Bronchial epithelial cell (primary cell): ENCODE results near the gene TMPRSS3. TPM values are rescaled to one million over a fixed set of nuclear protein-coding genes. Genes with fewer than 3 reads are reported as not detected.

Source experiments
- DNase-seq: peaks from one replicate; pipeline ENCODE4 v3.0.0-alpha.2; 2010; ENCODE audit warnings: low read depth
- FAIRE-seq: peaks from 2 replicates; lab custom pipeline; 2011; peaks lifted over from hg19 to GRCh38; lab: Jason Lieb, UNC
- H3K27me3 ChIP-seq: 2 replicates; pipeline ENCODE4 v1.5.1; 2011; ENCODE audit warnings: low read length; ENCODE audit not compliant: control insufficient read depth, insufficient read depth
- H3K36me3 ChIP-seq: 2 replicates; pipeline ENCODE4 v1.5.1; 2011; ENCODE audit warnings: low read length; ENCODE audit not compliant: control insufficient read depth, insufficient read depth
- H3K4me3 ChIP-seq: 2 replicates; pipeline ENCODE4 v1.5.1; 2011; ENCODE audit warnings: mild to moderate bottlenecking, low read depth, low read length, control low read depth
- CTCF ChIP-seq: IDR thresholded peaks from 2 replicates; pipeline ENCODE4 v1.5.1; 2011; ENCODE audit warnings: mild to moderate bottlenecking, moderate library complexity, low read length, control low read depth, inconsistent platforms; ENCODE audit not compliant: insufficient read depth, severe bottlenecking
- total RNA-seq: library from RNA; depleted of rRNA; stranded (reverse); fragments of >200 nt; gene quantifications from 2 replicates; pipeline ENCODE4 v1.2.1, GENCODE V29; 2014

TMPRSS3 gene
- total RNA-seq, 1 donor from 2014 or later = under 0.01 TPM

- no peak for DNase-seq
- no peak for FAIRE-seq
- peaks cover 4% of the 10 kb centered on the region for H3K27me3 ChIP-seq
- H3K36me3 ChIP-seq = no peaks in the 10 kb centered on the region
- H3K4me3 ChIP-seq = no peak overlapping the region
- no peak for TF ChIP-seq CTCF
Measured at GRCh38 chr21:42423197-42423675, 27.4 kb upstream of the TMPRSS3 start.

- no peak for FAIRE-seq
- no peak overlapping the region for H3K4me3 ChIP-seq
- H3K36me3 ChIP-seq = no peaks in the 10 kb centered on the region
- no peak for DNase-seq
- H3K27me3 ChIP-seq = peaks cover 3% of the 10 kb centered on the region
- TF ChIP-seq CTCF = no peak
Measured at GRCh38 chr21:42421018-42421793, 25.4 kb upstream of the TMPRSS3 start.

GRCh38 chr21:42419845-42420244 is 24.0 kb upstream of the TMPRSS3 start:
- no peaks in the 10 kb centered on the region for H3K27me3 ChIP-seq
- H3K4me3 ChIP-seq = no peak overlapping the region
- H3K36me3 ChIP-seq = no peaks in the 10 kb centered on the region
- no peak for TF ChIP-seq CTCF
- no peak for DNase-seq
- FAIRE-seq = no peak

GRCh38 chr21:42418886-42419285 is 23.0 kb upstream of the TMPRSS3 start:
- H3K4me3 ChIP-seq = no peak overlapping the region
- no peak for DNase-seq
- H3K36me3 ChIP-seq = no peaks in the 10 kb centered on the region
- no peaks in the 10 kb centered on the region for H3K27me3 ChIP-seq
- TF ChIP-seq CTCF = no peak
- FAIRE-seq = no peak

GRCh38 chr21:42417533-42417932 is 21.7 kb upstream of the TMPRSS3 start:
- peaks cover 4% of the 10 kb centered on the region for H3K27me3 ChIP-seq

More at GRCh38 chr21:42417533-42417932, 21.7 kb upstream of the TMPRSS3 start:
- DNase-seq = no peak
- no peak for TF ChIP-seq CTCF
- H3K4me3 ChIP-seq = no peak overlapping the region
- no peaks in the 10 kb centered on the region for H3K36me3 ChIP-seq
- no peak for FAIRE-seq
